ENCODE data around the gene FAM149A.

Gene FAM149A

DNA sequence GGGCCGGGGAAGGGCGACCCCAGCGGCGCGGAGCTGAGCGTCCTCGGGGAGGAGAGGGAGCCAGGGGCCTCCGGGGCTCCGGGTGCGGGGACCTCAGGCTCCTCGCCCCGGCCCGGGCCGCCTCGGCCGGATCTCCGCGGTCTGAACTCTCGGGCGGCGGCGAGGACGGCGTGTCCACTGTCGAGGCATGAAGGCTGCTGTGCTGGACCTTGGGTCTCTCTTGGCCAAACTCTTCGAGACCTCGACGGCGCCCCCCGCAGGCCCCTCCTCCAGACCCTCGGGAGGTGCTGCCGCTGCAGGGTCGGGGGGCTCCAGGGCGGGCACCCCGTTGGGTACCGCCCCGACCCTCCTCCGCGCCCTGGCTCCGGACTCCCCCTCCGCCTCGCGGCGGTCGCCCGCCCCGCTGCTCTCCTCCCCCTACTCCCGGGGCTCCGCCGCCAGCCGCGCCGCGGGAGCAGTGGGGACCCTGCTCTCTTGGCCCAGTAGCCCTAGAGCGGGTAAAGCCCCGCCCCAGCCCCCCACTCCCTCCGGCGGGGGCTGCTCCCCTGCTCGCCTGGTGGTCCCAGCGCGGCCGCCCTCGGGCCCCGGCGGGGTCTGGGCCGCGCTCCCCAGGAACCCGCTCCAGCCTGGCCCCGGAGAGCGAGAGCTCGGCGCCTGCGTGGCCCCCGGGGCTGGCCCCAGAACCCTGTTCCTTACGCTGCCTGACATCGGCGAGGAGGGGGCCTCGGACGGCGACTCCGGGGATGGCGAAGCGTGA lies 564 bp downstream of the FAM149A start:
- peak overlapping the region; percentile 28 for H3K4me3 ChIP-seq (ENCODE audit: low read depth, low read length)

GRCh38 chr4:186105647-186106321 lies 1.3 kb downstream of the FAM149A start:
- H3K4me3 ChIP-seq (ENCODE audit: low read depth, low read length), result peak overlapping the region; percentile 28

- no peak overlapping the region for H3K4me3 ChIP-seq (ENCODE audit: low read depth, low read length)
Measured at GRCh38 chr4:186107947-186108346, 3.4 kb downstream of the FAM149A start.

- H3K4me3 ChIP-seq (ENCODE audit: low read depth, low read length), result no peak overlapping the region
Measured at GRCh38 chr4:186108391-186108790, 3.9 kb downstream of the FAM149A start.

DNA sequence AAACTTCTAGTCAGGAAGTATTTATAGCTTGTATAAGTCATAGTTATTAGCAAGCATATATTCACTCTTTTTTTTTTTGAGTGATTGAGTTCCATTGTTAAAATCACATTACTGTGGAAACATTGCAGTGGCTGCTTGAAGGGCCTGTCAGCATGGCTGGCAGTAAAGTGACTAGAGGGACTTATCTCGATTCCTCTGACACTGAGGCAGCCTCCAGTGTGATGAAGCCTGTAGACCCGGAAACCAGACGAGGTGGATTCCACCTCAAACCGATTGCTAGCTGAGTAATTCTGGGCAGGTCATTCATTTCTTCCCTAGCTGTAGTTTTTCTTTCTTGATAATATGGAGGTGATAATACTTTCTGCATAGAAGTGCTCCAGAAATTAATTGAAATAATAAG lies 4.7 kb downstream of the FAM149A start:
- H3K4me3 ChIP-seq (ENCODE audit: low read depth, low read length), result no peak overlapping the region

GRCh38 chr4:186116697-186117096 lies 12.2 kb downstream of the FAM149A start:
- H3K4me3 ChIP-seq (ENCODE audit: low read depth, low read length), result no peak overlapping the region

- no peak overlapping the region for H3K4me3 ChIP-seq (ENCODE audit: low read depth, low read length)
Measured at GRCh38 chr4:186118582-186118981, 14.1 kb downstream of the FAM149A start.

DNA sequence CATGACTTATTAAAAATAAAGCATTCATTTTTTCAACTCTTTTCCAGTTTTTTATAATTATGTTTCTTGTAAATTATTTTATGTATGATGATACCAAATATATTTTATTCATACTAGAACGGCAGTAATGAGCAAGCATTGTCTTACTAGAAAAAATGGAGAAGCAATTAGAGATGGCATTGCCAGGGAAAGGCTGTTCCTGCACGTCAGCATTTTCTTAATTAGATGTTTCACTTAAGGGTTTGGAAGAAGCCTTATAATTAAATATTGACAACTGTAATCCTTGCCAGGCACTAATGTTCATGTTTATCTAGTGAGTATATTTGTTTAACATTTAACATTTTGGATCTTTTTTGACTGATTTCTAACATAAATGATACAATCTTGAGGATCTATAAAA lies 16.6 kb downstream of the FAM149A start:
- H3K4me3 ChIP-seq (ENCODE audit: low read depth, low read length), result no peak overlapping the region

GRCh38 chr4:186128842-186129241 lies 24.3 kb downstream of the FAM149A start:
- H3K4me3 ChIP-seq (ENCODE audit: low read depth, low read length), result no peak overlapping the region

DNA sequence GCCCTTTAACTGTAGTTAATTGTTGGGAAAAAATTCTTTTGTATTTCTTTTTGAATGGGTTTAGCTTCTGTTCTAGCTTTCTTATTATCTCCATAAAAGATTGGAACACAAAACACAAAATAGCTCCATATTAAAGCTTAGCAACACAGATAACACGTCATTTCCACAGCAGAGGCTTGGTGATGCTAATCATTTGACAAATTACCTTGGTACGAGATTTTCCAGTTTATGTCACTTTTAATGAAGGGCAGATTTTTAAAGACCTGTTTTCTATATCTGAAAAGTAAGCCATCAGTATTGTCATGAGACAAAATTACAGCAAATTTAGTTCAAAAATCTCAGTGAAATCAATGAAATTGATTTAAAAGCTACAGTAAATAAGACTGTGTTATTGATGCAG lies 27.4 kb downstream of the FAM149A start:
- H3K4me3 ChIP-seq (ENCODE audit: low read depth, low read length), result no peak overlapping the region

DNA sequence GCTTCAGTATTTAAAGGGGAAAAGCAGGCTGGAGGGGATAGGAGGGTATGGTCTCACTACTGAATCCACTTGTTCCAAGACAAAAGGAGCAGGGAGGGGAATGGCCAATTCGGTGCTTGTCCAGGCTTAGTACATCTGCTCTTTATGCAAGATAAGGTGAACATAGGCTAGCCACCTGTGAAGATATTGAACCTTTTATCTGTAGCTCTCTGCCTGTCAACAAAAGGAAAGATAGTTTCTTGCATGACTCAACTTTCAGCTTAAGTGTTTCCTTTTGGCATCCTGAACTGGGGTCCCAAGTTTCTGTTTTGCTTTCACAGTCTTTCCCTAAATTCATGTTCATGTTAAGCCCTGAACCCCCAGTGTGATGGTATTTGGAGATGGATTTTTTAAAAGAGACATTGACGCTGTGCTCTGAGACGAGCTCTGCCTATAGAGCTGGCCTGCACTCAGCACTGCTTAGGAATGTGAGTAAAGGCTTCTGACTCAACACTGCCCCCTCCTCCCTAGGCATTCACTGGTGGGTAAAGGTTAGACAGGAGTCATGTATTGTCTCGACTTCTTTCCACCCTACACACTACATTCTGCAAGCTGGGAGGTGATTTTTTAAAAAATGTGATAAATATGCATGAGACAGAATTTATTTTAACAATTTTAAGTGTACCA lies 28.2 kb downstream of the FAM149A start:
- H3K4me3 ChIP-seq (ENCODE audit: low read depth, low read length), result no peak overlapping the region

GRCh38 chr4:186134257-186134656 lies 29.8 kb downstream of the FAM149A start:
- H3K4me3 ChIP-seq (ENCODE audit: low read depth, low read length), result no peak overlapping the region

DNA sequence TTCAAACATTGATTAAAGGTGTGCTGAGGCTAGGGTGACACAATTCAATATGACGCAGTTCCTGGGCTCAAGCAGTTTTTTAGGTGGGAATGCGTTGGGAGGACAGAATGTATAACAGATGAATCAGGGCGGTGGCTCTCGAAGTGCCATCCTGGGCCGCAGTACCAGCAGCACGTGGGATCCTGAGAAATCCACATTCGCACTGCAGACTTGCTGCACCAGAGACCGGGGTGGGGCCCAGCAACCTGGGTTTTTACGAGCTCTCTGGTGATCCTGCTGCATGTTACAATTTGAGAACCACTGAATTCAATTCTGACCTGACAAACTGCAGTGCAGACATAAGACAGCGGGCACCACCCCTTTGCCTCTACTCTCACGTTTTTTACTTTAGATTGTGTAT lies 30.4 kb downstream of the FAM149A start:
- no peak overlapping the region for H3K4me3 ChIP-seq (ENCODE audit: low read depth, low read length)

- H3K4me3 ChIP-seq (ENCODE audit: low read depth, low read length), result no peak overlapping the region
Measured at GRCh38 chr4:186137196-186137794, 32.8 kb downstream of the FAM149A start.

GRCh38 chr4:186144198-186144945 lies 39.9 kb downstream of the FAM149A start:
- peak overlapping the region; percentile 48 for H3K4me3 ChIP-seq (ENCODE audit: low read depth, low read length)

DNA sequence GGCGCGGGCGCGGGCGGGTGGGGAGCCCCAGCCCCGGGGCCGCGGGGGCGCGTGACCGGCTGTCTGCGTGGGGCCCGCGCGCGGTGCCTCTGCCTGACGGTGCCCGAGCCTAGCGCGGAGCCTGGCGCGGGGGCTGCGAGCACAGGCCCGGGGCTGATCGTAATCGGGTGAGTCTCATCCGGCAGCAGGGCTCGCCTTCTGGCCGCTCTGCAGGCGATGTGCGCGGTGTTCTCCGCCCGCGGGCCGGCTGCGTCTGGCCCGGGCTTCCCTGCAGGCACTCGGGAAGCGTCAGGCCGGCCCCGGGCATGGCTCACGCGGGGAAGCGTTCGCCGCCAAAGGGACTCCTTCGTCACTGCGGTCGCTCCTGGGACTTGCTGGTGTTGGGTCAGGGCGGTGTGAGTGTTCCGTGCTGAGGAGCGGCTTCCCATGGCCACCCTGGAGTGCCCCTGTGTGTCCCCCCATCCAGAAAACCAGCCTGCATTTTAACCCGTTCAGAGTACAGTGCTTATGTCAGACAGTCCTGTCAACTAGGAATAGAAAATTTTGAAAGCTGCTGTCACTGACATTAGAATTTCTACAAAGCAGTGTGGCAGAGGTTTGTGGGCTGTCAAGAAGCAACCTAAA lies 40.6 kb downstream of the FAM149A start:
- peak overlapping the region; percentile 64 for H3K4me3 ChIP-seq (ENCODE audit: low read depth, low read length)

- H3K4me3 ChIP-seq (ENCODE audit: low read depth, low read length), result no peak overlapping the region
Measured at GRCh38 chr4:186146458-186146857, 42.0 kb downstream of the FAM149A start.

- H3K4me3 ChIP-seq (ENCODE audit: low read depth, low read length), result no peak overlapping the region
Measured at GRCh38 chr4:186148336-186148975, 44.0 kb downstream of the FAM149A start.

DNA sequence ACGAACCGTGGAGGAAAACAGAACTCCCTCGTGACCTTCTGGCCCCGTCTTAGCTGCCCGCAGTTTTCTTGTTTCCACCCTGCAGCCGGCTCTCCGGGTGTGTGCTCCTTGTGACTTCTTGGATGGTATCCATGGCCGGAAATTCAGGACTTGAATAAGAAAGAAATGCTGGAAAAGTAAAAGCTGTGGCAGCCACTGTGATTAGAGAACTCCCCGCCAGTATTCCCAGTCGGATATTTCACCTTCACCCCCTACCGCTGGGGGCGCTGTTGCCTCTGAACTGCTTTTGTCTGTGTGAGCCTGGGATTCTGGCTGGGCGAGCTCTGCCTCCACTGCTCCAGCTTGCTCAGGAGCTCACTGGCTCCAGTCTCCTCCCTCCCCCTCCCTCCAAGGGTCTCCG lies 45.4 kb downstream of the FAM149A start:
- H3K4me3 ChIP-seq (ENCODE audit: low read depth, low read length), result no peak overlapping the region

GRCh38 chr4:186150926-186151325 lies 46.4 kb downstream of the FAM149A start:
- H3K4me3 ChIP-seq (ENCODE audit: low read depth, low read length), result no peak overlapping the region
